EL (cell line): ENCODE measurements around the gene CCNI.
"Not testable (repeated sequence)": the region's sequence is repeated elsewhere in the genome, so short reads cannot be mapped to it uniquely, and the experiment has no call there.

Source experiments
- DNase-seq: peaks from one replicate; pipeline ENCODE4 v3.0.0-alpha.2; 2016

Gene CCNI

GRCh38 chr4:77037736-77038135, 38.1 kb downstream of the CCNI start:
- no peak for DNase-seq

- not testable (repeated sequence) for DNase-seq
Measured at GRCh38 chr4:77037168-77037567, 38.6 kb downstream of the CCNI start.

GRCh38 chr4:77036206-77036605, 39.6 kb downstream of the CCNI start:
- DNase-seq, result peak; percentile 77

- DNase-seq, result no peak
Measured at GRCh38 chr4:77035153-77035552, 40.6 kb downstream of the CCNI start.

GRCh38 chr4:77031544-77031943, 44.2 kb downstream of the CCNI start:
- DNase-seq, result no peak

- not testable (repeated sequence) for DNase-seq
Measured at GRCh38 chr4:77029757-77030156, 46.0 kb downstream of the CCNI start.

GRCh38 chr4:77028246-77028645, 47.5 kb downstream of the CCNI start:
- no peak for DNase-seq

- DNase-seq, result no peak
Measured at GRCh38 chr4:77026322-77026704, 49.5 kb downstream of the CCNI start.

GRCh38 chr4:77025643-77026321, 50.0 kb downstream of the CCNI start:
- DNase-seq, result no peak

GRCh38 chr4:77023920-77024319, 51.9 kb downstream of the CCNI start:
- no peak for DNase-seq

GRCh38 chr4:77022560-77023179, 53.1 kb downstream of the CCNI start:
- DNase-seq, result peak; percentile 88

- DNase-seq, result peak; percentile 76
Measured at GRCh38 chr4:77021614-77022089, 54.1 kb downstream of the CCNI start.

GRCh38 chr4:77020017-77020416, 55.8 kb downstream of the CCNI start:
- DNase-seq, result no peak

- DNase-seq, result peak; percentile 39
Measured at GRCh38 chr4:77015390-77015789, 60.4 kb downstream of the CCNI start.

- DNase-seq, result no peak
Measured at GRCh38 chr4:77014256-77014655, 61.5 kb downstream of the CCNI start.

GRCh38 chr4:77012726-77013125, 63.1 kb downstream of the CCNI start:
- DNase-seq, result no peak

- DNase-seq, result peak; percentile 85
Measured at GRCh38 chr4:77010841-77011354, 64.9 kb downstream of the CCNI start.

- DNase-seq, result no peak
Measured at GRCh38 chr4:77009511-77010115, 66.2 kb downstream of the CCNI start.

GRCh38 chr4:77007358-77008230, 68.2 kb downstream of the CCNI start:
- DNase-seq, result peak; percentile 83

- DNase-seq, result peak; percentile 49
Measured at GRCh38 chr4:77006753-77007353, 68.9 kb downstream of the CCNI start.

- DNase-seq, result no peak
Measured at GRCh38 chr4:77003400-77003799, 72.4 kb downstream of the CCNI start.

GRCh38 chr4:77002321-77003107, 73.3 kb downstream of the CCNI start:
- DNase-seq, result no peak
